RWPE2 (cell line): ENCODE measurements around the gene SPTBN4.
"Not testable (repeated sequence)": the region's sequence is repeated elsewhere in the genome, so short reads cannot be mapped to it uniquely, and the experiment has no call there.

Experiments
- ATAC-seq: fragments of 200-7000 bp; cut with Tn5 transposase; 3 replicates; pipeline ENCODE4 v1.9.1; 2021; ENCODE audit warnings: low read depth
- DNase-seq: peaks from one replicate; pipeline ENCODE4 v3.0.0-alpha.2; 2020; ENCODE audit warnings: low spot score
- H3K27ac ChIP-seq: fragments of 450-650 bp; 2 replicates; pipeline ENCODE4 v1.5.1; 2017; ENCODE audit warnings: mild to moderate bottlenecking; ENCODE audit not compliant: poor library complexity, severe bottlenecking
- H3K27me3 ChIP-seq: fragments of 250-450 bp; sonication (Bioruptor Pico); 2 replicates; pipeline ENCODE4 v1.5.1; 2021; ENCODE audit warnings: mild to moderate bottlenecking, moderate library complexity; ENCODE audit not compliant: insufficient read depth, poor library complexity, severe bottlenecking
- H3K36me3 ChIP-seq: fragments of 250-450 bp; sonication (Bioruptor Pico); 2 replicates; pipeline ENCODE4 v1.5.1; 2020; ENCODE audit warnings: low read depth, mild to moderate bottlenecking, moderate library complexity
- H3K4me1 ChIP-seq: fragments of 250-450 bp; sonication (Bioruptor Pico); 2 replicates; pipeline ENCODE4 v1.5.1; 2021; ENCODE audit warnings: mild to moderate bottlenecking, moderate library complexity; ENCODE audit not compliant: insufficient read depth, poor library complexity, severe bottlenecking
- H3K4me3 ChIP-seq: fragments of 250-450 bp; sonication (Bioruptor Pico); 2 replicates; pipeline ENCODE4 v1.5.1; 2021; ENCODE audit warnings: mild to moderate bottlenecking, moderate library complexity; ENCODE audit not compliant: severe bottlenecking
- H3K9me3 ChIP-seq: fragments of 250-450 bp; sonication (Bioruptor Pico); 2 replicates; pipeline ENCODE4 v1.5.1; 2021; ENCODE audit warnings: mild to moderate bottlenecking, moderate library complexity; ENCODE audit not compliant: severe bottlenecking
- CTCF ChIP-seq: fragments of 450-650 bp; IDR thresholded peaks from one replicate; pipeline ENCODE4 v1.5.1; 2017; ENCODE audit warnings: mild to moderate bottlenecking, moderate library complexity; ENCODE audit not compliant: poor library complexity, severe bottlenecking

Gene SPTBN4

GRCh38 chr19:40623403-40624251 is 156.8 kb downstream of the SPTBN4 start:
- no peak for TF ChIP-seq CTCF
- Histone ChIP-seq H3K4me3 (no peak overlapping the region), H3K4me1 (no peaks in the 10 kb centered on the region), H3K9me3 (no peaks in the 10 kb centered on the region), H3K36me3 (peaks cover 81% of the 10 kb centered on the region), H3K27ac (no peak overlapping the region), H3K27me3 (no peaks in the 10 kb centered on the region)
- DNase-seq (peak; percentile 75), ATAC-seq (peak; percentile 56; the same call in 1 of the 3 replicates)

DNA sequence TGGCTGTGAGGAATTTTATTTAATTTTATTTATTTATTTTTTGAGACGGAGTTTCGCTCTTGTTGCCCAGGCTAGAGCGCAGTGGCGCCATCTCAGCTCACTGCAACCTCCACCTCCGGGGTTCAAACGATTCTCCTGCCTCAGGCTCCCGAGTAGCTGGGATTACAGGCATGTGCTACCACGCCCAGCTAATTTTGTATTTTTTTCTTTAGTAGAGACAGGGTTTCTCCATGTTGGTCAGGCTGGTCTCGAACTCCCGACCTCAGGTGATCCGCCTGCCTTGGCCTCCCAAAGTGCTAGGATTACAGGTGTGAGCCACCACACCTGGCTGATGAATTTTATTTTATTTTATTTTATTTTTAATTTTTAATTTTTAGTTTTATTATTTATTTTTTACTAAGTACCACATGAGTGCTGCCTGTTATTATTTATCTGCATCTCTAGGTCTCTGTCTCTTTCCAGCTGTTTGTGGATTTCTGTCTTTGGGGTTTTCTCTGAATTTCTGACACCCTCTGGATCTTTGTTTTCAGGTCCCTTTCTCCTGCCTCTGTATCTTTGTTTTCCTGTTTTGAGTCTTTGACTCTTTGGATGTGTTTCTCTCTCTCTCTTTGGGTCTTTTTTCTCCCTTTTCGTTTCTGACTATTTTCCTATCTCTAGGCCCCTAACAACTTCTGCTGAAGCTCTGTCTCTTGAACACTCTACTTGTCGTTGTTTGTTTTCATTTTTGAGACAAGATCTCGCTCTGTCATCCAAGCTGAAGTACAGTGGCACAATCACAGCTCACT is 157.8 kb downstream of the SPTBN4 start:
- ATAC-seq, H3K4me3 ChIP-seq, H3K9me3 ChIP-seq, DNase-seq, H3K4me1 ChIP-seq, H3K27me3 ChIP-seq, H3K27ac ChIP-seq: not testable (repeated sequence)
- peaks cover 77% of the 10 kb centered on the region for H3K36me3 ChIP-seq

- H3K27me3 ChIP-seq = no peaks in the 10 kb centered on the region
- DNase-seq (no peak), ATAC-seq (no peak)
- H3K4me3 ChIP-seq = no peak overlapping the region
- no peaks in the 10 kb centered on the region for H3K4me1 ChIP-seq
- H3K36me3 ChIP-seq = peaks cover 68% of the 10 kb centered on the region
- no peak overlapping the region for H3K27ac ChIP-seq
- no peak for TF ChIP-seq CTCF
- no peaks in the 10 kb centered on the region for H3K9me3 ChIP-seq
Observed at GRCh38 chr19:40625406-40626120, 158.8 kb downstream of the SPTBN4 start.
